ENCODE data around the gene TMEM221. TPM values are rescaled to one million over a fixed set of nuclear protein-coding genes. Genes with fewer than 3 reads are reported as not detected.

TMEM221 gene
- total and polyA plus RNA-seq, 10 of the 15 experiments (the other 5 are each of a cell fraction or from before 2014, with no cell fraction given): 0.04 to 0.24 TPM; not detected in 8

- TF ChIP-seq, protein P1, sequence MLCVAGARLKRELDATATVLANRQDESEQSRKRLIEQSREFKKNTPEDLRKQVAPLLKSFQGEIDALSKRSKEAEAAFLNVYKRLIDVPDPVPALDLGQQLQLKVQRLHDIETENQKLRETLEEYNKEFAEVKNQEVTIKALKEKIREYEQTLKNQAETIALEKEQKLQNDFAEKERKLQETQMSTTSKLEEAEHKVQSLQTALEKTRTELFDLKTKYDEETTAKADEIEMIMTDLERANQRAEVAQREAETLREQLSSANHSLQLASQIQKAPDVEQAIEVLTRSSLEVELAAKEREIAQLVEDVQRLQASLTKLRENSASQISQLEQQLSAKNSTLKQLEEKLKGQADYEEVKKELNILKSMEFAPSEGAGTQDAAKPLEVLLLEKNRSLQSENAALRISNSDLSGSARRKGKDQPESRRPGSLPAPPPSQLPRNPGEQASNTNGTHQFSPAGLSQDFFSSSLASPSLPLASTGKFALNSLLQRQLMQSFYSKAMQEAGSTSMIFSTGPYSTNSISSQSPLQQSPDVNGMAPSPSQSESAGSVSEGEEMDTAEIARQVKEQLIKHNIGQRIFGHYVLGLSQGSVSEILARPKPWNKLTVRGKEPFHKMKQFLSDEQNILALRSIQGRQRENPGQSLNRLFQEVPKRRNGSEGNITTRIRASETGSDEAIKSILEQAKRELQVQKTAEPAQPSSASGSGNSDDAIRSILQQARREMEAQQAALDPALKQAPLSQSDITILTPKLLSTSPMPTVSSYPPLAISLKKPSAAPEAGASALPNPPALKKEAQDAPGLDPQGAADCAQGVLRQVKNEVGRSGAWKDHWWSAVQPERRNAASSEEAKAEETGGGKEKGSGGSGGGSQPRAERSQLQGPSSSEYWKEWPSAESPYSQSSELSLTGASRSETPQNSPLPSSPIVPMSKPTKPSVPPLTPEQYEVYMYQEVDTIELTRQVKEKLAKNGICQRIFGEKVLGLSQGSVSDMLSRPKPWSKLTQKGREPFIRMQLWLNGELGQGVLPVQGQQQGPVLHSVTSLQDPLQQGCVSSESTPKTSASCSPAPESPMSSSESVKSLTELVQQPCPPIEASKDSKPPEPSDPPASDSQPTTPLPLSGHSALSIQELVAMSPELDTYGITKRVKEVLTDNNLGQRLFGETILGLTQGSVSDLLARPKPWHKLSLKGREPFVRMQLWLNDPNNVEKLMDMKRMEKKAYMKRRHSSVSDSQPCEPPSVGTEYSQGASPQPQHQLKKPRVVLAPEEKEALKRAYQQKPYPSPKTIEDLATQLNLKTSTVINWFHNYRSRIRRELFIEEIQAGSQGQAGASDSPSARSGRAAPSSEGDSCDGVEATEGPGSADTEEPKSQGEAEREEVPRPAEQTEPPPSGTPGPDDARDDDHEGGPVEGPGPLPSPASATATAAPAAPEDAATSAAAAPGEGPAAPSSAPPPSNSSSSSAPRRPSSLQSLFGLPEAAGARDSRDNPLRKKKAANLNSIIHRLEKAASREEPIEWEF (IDR thresholded peaks at IDR 0.05; ENCODE audit: insufficient replicate concordance, low read depth, low read length): no peak
- no peak for TF ChIP-seq USF1 (IDR thresholded peaks at IDR 0.05; ENCODE audit: borderline replicate concordance, extremely low read length, insufficient read depth, low read depth, low read length)
- no peak for TF ChIP-seq SIN3A (IDR thresholded peaks at IDR 0.05; ENCODE audit: low read depth, low read length)
- no peak for TF ChIP-seq SMAD5 (IDR thresholded peaks at IDR 0.05; ENCODE audit: low read depth)
- TF ChIP-seq SRF (IDR thresholded peaks at IDR 0.05; ENCODE audit: low read depth in 2 of 2, low read length in 2 of 2): no peak
- TF ChIP-seq HCFC1 (IDR thresholded peaks at IDR 0.05; ENCODE audit: low read length): no peak; the same call in 1 of the 2 replicates
- TF ChIP-seq PKNOX1 (IDR thresholded peaks at IDR 0.05): no peak
- TF ChIP-seq SMC3 (IDR thresholded peaks at IDR 0.05; ENCODE audit: borderline replicate concordance, low read length): peak; percentile 74
- TF ChIP-seq ETV6 (conservative IDR thresholded peaks at IDR 0.05 in 1 of 2, IDR thresholded peaks at IDR 0.05 in 1 of 2; ENCODE audit: borderline replicate concordance in 1 of 2, low read depth in 1 of 2): no peak
- no peak for TF ChIP-seq NFIC (IDR thresholded peaks at IDR 0.05; ENCODE audit: low read depth, low read length)
- peak; percentile 76 for TF ChIP-seq TCF12 (IDR thresholded peaks at IDR 0.05; ENCODE audit: low read depth, low read length)
- TF ChIP-seq IRF3 (IDR thresholded peaks at IDR 0.05): no peak
- TF ChIP-seq RBBP5 (conservative IDR thresholded peaks at IDR 0.05): no peak
- 0 out of 2 replicates have a peak, but pooled peaks have one; percentile 46 for TF ChIP-seq IRF4 (IDR thresholded peaks at IDR 0.05; ENCODE audit: low read depth, low read length)
- no peak for TF ChIP-seq BRCA1 (IDR thresholded peaks at IDR 0.05; ENCODE audit: low read depth, low read length)
- 0 out of 2 replicates have a peak, but pooled peaks have one; percentile 29 for TF ChIP-seq PAX5 (IDR thresholded peaks at IDR 0.05; ENCODE audit: borderline replicate concordance, low read depth, low read length)
- no peak for TF ChIP-seq MLLT1 (IDR thresholded peaks at IDR 0.05)
- TF ChIP-seq ZNF207 (IDR thresholded peaks at IDR 0.05; ENCODE audit: borderline replicate concordance): no peak
- peak; percentile 86 for TF ChIP-seq TCF3 (IDR thresholded peaks at IDR 0.05; ENCODE audit: borderline replicate concordance, insufficient read depth, low read depth, low read length)
- no peak for TF ChIP-seq MEF2A (IDR thresholded peaks at IDR 0.05; ENCODE audit: insufficient read depth, low read depth, low read length)
- no peak for TF ChIP-seq HDGF (IDR thresholded peaks at IDR 0.05)
These were observed 48.0 kb upstream of the TMEM221 start (continued) for GRCh38 chr19:17496337-17496997.
